Endothelial cell of umbilical vein (primary cell): ENCODE results near the gene ATOH7. TPM values are rescaled to one million over a fixed set of nuclear protein-coding genes. Genes with fewer than 3 reads are reported as not detected.

Experiments used
- BruUV-seq: library from RNA; stranded (reverse); fragments of 400-500 nt; replicated peaks from 2 replicates; lab custom pipeline; 2021; lab: Mats Ljungman, UMichigan
- CTCF ChIA-PET: fragments of 300-600, 350-600 bp; sonication (Branson Sonifier 250); formaldehyde crosslinking; loops from one replicate; lab custom pipeline; 2021; ENCODE audit warnings: antibody characterized with exemption, inconsistent platforms; lab: Charles Lee
- POLR2A ChIA-PET: fragments of 300-600, 350-600 bp; sonication (Branson Sonifier 250); formaldehyde crosslinking; loops from one replicate; lab custom pipeline; 2021; ENCODE audit warnings: antibody characterized with exemption, inconsistent platforms; lab: Charles Lee
- DNase-seq: peaks from one replicate; pipeline ENCODE4 v3.0.0-alpha.2; 2011; ENCODE audit warnings: low read depth, low spot score
- FAIRE-seq: peaks from 2 replicates; lab custom pipeline; 2011; peaks lifted over from hg19 to GRCh38; lab: Jason Lieb, UNC
- H2AFZ ChIP-seq: 2 replicates; pipeline ENCODE4 v1.6.0; 2012; ENCODE audit warnings: low read depth, low read length, control low read depth, inconsistent platforms
- H3K27ac ChIP-seq: 2 replicates; pipeline ENCODE4 v1.5.1; 2011; ENCODE audit warnings: low read depth, mild to moderate bottlenecking, control low read depth, low read length, moderate library complexity; ENCODE audit not compliant: insufficient read depth
- H3K27me3 ChIP-seq, 2 experiments: 2 replicates each; pipeline versions ENCODE4 v1.6.0 to v1.6.1; 2011; ENCODE audit warnings: low read length in 2 of 2, mixed read lengths in 1 of 2; ENCODE audit not compliant: control insufficient read depth in 2 of 2, insufficient read depth in 2 of 2
- H3K36me3 ChIP-seq, 2 experiments: 2 replicates in 1 of 2; 3 replicates in 1 of 2; pipeline ENCODE4 v1.5.1; 2011; ENCODE audit warnings: low read length in 2 of 2, mild to moderate bottlenecking in 1 of 2, moderate library complexity in 1 of 2; ENCODE audit not compliant: control insufficient read depth in 2 of 2, insufficient read depth in 2 of 2; ENCODE audit errors: extremely low read depth in 1 of 2
- H3K4me1 ChIP-seq: 3 replicates; pipeline ENCODE4 v1.5.1; 2011; ENCODE audit warnings: mild to moderate bottlenecking, low read length; ENCODE audit not compliant: control insufficient read depth, insufficient read depth; ENCODE audit errors: extremely low read depth
- H3K4me2 ChIP-seq: 2 replicates; pipeline ENCODE4 v1.6.1; 2011; ENCODE audit warnings: low read length, control low read depth, mixed read lengths; ENCODE audit not compliant: insufficient read depth
- H3K4me3 ChIP-seq, 3 experiments: fragments of 200-600 bp in 1 of 3; sonication (generic), shearing (Covaris generic) in 1 of 3; replicated peaks in 1 of 3; 2 replicates each; pipeline ENCODE4 v1.5.1; 2011 to 2016; ENCODE audit warnings: control low read depth in 3 of 3, low read length in 3 of 3, mild to moderate bottlenecking in 2 of 3, inconsistent platforms in 1 of 3, low read depth in 1 of 3, moderate library complexity in 1 of 3; ENCODE audit not compliant: insufficient read depth in 1 of 3
- H3K79me2 ChIP-seq: 2 replicates; pipeline ENCODE4 v1.6.0; 2012; ENCODE audit warnings: low read length, inconsistent platforms; ENCODE audit not compliant: control insufficient read depth, insufficient read depth
- H3K9ac ChIP-seq: replicated peaks from 2 replicates; pipeline ENCODE3; 2011; ENCODE audit warnings: low read length, control low read depth; ENCODE audit not compliant: insufficient read depth; ENCODE audit errors: extremely low read depth
- H3K9me1 ChIP-seq: replicated peaks from 3 replicates; pipeline ENCODE4 v1.6.0; 2011; ENCODE audit warnings: mild to moderate bottlenecking, low read length; ENCODE audit not compliant: control insufficient read depth, insufficient read depth; ENCODE audit errors: extremely low read depth
- H3K9me3 ChIP-seq: replicated peaks from 2 replicates; pipeline ENCODE4 v1.5.1; 2012; ENCODE audit warnings: low read length, inconsistent platforms; ENCODE audit not compliant: control insufficient read depth, insufficient read depth
- H4K20me1 ChIP-seq: replicated peaks from 2 replicates; pipeline ENCODE3; 2011; ENCODE audit warnings: mild to moderate bottlenecking, low read length; ENCODE audit not compliant: control insufficient read depth, insufficient read depth; ENCODE audit errors: extremely low read depth
- EZH2 ChIP-seq: IDR thresholded peaks from 2 replicates; pipeline ENCODE4 v1.6.1; 2012; ENCODE audit warnings: borderline replicate concordance, low read depth, mild to moderate bottlenecking, moderate library complexity, low read length, inconsistent platforms; ENCODE audit not compliant: severe bottlenecking
- FOS ChIP-seq: IDR thresholded peaks from 2 replicates; pipeline ENCODE4 v1.6.1; 2011; ENCODE audit warnings: mild to moderate bottlenecking, low read length, moderate library complexity, borderline replicate concordance; ENCODE audit not compliant: insufficient read depth
- GATA2 ChIP-seq: IDR thresholded peaks from 2 replicates; pipeline ENCODE4 v1.7.0; 2011; ENCODE audit warnings: low read depth, mild to moderate bottlenecking, moderate library complexity, mixed read lengths, low read length; ENCODE audit not compliant: insufficient read length, insufficient read depth
- JUN ChIP-seq: IDR thresholded peaks from 2 replicates; pipeline ENCODE4 v1.6.1; 2011; ENCODE audit warnings: borderline replicate concordance, low read depth; ENCODE audit not compliant: insufficient read length, insufficient read depth
- MYC ChIP-seq: IDR thresholded peaks from one replicate; pipeline ENCODE4 v1.6.1; 2011; ENCODE audit warnings: mild to moderate bottlenecking, low read depth, low read length
- POLR2A ChIP-seq: IDR thresholded peaks from 2 replicates; pipeline ENCODE4 v1.6.1; 2012; ENCODE audit warnings: low read depth, mild to moderate bottlenecking, control low read depth, low read length
- POLR2AphosphoS5 ChIP-seq: IDR thresholded peaks from 2 replicates; pipeline ENCODE4 v1.6.1; 2012; ENCODE audit warnings: low read depth, mild to moderate bottlenecking, control low read depth, low read length, moderate library complexity; ENCODE audit not compliant: insufficient read depth
- dilution Hi-C: fragments of 300-500 bp; cut with MboI; formaldehyde crosslinking; loops from one replicate; pipeline ENCODE4 v1.15.0; 2019; ENCODE audit warnings: low sequenced_read_pairs; ENCODE audit not compliant: extremely low pct_ligation_motif_present
- intact Hi-C: fragments of 100-400 bp; cut with micrococcal nuclease; formaldehyde crosslinking; loops from one replicate; pipeline ENCODE4 v1.10.0; 2022
- polyA plus RNA-seq, 4 experiments: library from polyadenylated mRNA; depleted of rRNA in 3 of 4; stranded (reverse) in 3 of 4; unstranded in 1 of 4; fragments of >200 nt; gene quantifications; 2 replicates each; pipeline versions ENCODE4 v1.2.1 to v1.2.3, GENCODE V29; 2011 to 2012; ENCODE audit warnings: missing spikeins in 1 of 4
- total RNA-seq: library from RNA; stranded (reverse); gene quantifications from 2 replicates; pipeline ENCODE4 v1.2.3, GENCODE V29; 2021
- TF ChIP-seq, protein P1 (sequence below), 2 donors: IDR thresholded peaks; 1 replicate in 1 of 2; 2 replicates in 1 of 2; pipeline ENCODE4 v1.5.1; 2011; ENCODE audit warnings: low read length in 2 of 2, mild to moderate bottlenecking in 2 of 2, moderate library complexity in 2 of 2, control low read depth in 1 of 2, inconsistent platforms in 1 of 2, low read depth in 1 of 2; ENCODE audit not compliant: insufficient read depth in 1 of 2; ENCODE audit errors: extremely low read depth in 1 of 2
- TF ChIP-seq, protein P2 (sequence below): IDR thresholded peaks from 2 replicates; pipeline ENCODE4 v1.6.1; 2011; ENCODE audit not compliant: insufficient read depth, insufficient read length

Gene ATOH7
- total and polyA plus RNA-seq, 2 donors (not counting 3 experiments of a cell fraction or from before 2014, with no cell fraction given) = not detected

DNA sequence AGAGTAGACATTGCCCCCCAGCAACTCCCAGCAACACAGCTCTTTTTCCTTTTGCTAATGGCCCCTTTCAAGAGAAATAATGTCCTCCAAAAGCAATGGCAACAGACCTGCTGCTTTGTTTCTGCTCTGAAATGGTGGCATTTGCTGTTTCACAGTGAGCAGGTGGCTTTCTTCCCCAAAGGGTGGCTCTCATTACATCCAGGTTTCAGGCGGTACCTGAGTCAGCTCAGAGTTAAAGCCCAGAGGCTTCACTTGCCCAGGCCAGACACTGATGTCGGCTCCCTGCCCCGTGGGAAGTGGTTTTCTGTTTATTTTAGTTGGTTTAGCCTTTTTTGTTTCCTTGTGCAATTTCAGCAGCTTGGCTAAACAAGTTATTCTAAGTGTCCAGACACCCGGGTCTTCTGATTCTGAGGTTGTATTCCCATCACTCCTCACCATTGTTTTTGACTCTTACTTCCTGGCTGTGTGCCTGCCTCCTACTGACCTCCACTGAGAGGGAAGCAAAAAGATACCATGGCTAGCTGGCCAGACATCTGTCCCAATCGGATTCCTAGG, 7.8 kb upstream of the ATOH7 start:
- intact Hi-C loops = no loop called here
- no peak overlapping the region for H3K4me2 ChIP-seq
- CTCF ChIA-PET = interaction anchor here (1.1 to 1.9 kb wide), 3 partner anchors 18 to 62 kb away, joined by 3 to 5 read pairs (median 5); no protein-coding TSS in a partner anchor
- no peak overlapping the region for H2AFZ ChIP-seq
- no peaks in the 10 kb centered on the region for H4K20me1 ChIP-seq
- no peak overlapping the region for H3K4me3 ChIP-seq
- H3K36me3 ChIP-seq = no peaks in the 10 kb centered on the region
- POLR2A ChIA-PET = no interaction called here
- dilution Hi-C loops = no loop called here
- no peaks in the 10 kb centered on the region for H3K4me1 ChIP-seq
- FAIRE-seq (no peak), DNase-seq (no peak)
- H3K79me2 ChIP-seq = no peaks in the 10 kb centered on the region
- no peak overlapping the region for H3K9ac ChIP-seq
- no peaks in the 10 kb centered on the region for H3K9me1 ChIP-seq
- TF ChIP-seq POLR2A (no peak), GATA2 (no peak), MYC (no peak), FOS (no peak), JUN (no peak), EZH2 (no peak), POLR2AphosphoS5 (no peak)
- TF ChIP-seq, protein P1, sequence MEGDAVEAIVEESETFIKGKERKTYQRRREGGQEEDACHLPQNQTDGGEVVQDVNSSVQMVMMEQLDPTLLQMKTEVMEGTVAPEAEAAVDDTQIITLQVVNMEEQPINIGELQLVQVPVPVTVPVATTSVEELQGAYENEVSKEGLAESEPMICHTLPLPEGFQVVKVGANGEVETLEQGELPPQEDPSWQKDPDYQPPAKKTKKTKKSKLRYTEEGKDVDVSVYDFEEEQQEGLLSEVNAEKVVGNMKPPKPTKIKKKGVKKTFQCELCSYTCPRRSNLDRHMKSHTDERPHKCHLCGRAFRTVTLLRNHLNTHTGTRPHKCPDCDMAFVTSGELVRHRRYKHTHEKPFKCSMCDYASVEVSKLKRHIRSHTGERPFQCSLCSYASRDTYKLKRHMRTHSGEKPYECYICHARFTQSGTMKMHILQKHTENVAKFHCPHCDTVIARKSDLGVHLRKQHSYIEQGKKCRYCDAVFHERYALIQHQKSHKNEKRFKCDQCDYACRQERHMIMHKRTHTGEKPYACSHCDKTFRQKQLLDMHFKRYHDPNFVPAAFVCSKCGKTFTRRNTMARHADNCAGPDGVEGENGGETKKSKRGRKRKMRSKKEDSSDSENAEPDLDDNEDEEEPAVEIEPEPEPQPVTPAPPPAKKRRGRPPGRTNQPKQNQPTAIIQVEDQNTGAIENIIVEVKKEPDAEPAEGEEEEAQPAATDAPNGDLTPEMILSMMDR (IDR thresholded peaks at IDR 0.05; ENCODE audit: extremely low read depth in 1 of 2, insufficient read depth in 1 of 2, low read depth in 1 of 2, low read length in 2 of 2) = no peak
- TF ChIP-seq, protein P2, sequence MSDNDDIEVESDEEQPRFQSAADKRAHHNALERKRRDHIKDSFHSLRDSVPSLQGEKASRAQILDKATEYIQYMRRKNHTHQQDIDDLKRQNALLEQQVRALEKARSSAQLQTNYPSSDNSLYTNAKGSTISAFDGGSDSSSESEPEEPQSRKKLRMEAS = no peak
- no TSS peak for BruUV-seq
- no peaks in the 10 kb centered on the region for H3K9me3 ChIP-seq
- H3K27ac ChIP-seq = no peak overlapping the region
- H3K27me3 ChIP-seq = peaks cover 0 to 2% of the 10 kb centered on the region in 2 experiments
